GM19397 (cell line): ENCODE results near the gene NXNL1.
"Not testable (repeated sequence)": the region's sequence is repeated elsewhere in the genome, so short reads cannot be mapped to it uniquely, and the experiment has no call there.

Experiments used
- ATAC-seq: cut with Tn5 transposase; IDR thresholded peaks from one replicate; pipeline ENCODE4 v1.9.1; 2021; ENCODE audit warnings: mild to moderate bottlenecking, moderate library complexity; ENCODE audit not compliant: unreplicated experiment

Gene NXNL1

GRCh38 chr19:17487284-17488121 lies 26.8 kb upstream of the NXNL1 start:
- ATAC-seq = no peak

GRCh38 chr19:17486545-17487240 lies 26.0 kb upstream of the NXNL1 start:
- ATAC-seq = no peak

DNA sequence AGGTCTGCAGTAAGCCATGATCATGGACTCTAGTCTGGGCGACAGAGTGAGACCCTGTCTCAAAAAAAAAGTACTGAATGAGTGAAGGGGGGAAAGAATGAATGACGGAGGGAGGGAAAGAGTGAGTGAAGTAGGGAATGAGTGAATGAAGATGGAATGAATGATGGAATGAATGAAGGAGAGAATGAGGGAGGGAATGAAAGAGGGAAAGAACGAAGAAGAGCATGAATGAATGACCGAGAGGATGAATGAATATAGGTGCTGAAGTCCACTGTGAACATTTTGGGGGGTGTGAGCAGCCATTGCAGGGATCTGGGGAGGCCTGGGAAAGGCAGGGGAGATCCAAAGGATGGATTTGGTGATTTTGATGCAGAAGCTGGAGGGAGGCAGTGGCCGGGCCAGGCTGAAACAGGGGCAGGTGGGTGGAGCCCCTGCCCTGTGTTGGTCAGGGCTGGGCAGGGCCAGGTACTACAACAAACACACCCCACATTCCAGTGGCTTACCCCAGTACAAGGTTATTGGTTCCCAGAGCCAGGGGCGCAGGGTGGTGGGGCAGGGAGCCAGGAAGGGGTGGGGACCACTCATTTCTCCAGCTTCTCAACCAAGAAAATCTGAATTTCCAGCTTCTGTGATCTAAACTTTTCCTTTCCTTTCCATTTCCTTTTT lies 23.9 kb upstream of the NXNL1 start:
- ATAC-seq = no peak

DNA sequence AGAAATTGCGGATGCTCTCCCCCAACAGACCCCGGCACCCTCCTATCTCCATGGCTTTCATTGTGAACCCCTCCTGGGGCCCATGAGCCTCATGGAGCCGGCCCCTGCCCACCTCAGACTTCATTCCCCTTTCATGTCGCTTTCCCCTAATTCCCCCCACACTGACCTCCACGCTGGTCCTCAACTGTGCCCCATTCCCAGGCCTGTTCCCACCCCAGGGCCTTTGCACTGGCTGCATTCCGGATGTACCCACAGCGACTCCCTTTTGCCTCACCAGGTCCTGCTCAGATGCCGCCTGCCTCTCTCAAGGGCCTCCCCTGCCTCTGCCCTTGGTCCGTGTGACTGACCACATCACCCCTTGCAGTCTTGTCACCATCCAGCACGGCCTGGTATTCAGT lies 22.9 kb upstream of the NXNL1 start:
- no peak for ATAC-seq

- ATAC-seq = no peak
Measured at GRCh38 chr19:17482877-17483604, 22.3 kb upstream of the NXNL1 start.

GRCh38 chr19:17481986-17482385 lies 21.3 kb upstream of the NXNL1 start:
- ATAC-seq = no peak

DNA sequence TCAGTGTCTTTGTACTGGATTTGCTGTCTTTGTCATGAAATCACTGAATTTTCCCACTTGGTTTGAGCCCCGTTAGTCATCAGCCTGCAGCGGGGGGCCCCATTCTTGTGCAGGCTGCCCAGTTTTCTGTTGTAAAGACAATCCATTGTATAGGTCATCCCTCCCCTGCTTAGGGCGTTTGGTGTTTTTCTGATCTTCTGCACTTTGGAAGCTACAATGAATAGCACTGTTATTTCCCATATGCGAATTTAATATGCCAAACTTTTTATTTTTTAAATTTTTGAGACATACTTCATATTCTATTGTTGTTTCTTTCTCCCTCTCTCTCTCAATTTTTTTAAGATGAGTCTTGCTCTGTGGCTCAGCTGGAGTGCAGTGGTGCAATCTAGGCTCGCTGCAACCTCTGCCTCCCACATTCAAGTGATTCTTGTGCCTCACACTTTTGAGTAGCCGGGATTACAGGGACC lies 18.6 kb upstream of the NXNL1 start:
- no peak for ATAC-seq

DNA sequence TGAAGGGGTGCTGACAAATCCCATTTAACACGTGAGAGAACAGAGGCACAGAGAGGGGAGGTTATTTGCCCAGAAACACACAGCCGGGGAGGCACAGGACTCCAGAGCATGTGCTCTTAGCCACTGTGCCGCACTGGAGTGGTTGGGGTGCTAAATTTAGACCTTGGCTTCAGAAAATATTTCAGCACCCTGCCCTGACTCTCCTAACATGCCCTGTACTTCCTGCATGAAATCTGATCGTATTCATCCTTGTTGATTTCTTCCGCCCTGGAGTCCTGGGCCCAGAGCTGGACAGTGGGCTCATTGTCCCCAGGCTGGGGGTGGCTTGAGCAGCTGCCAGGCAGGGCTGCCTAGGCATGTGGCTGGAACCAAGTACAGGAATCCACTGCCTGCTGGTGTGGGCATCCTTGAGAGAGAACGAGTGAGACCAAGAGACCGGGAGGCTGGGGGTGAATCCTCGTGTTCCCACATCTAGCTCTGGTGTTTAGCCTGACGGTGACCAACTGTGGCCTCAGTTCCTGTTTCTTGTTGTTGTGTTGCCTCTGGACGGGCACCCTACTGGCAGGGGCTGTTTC lies 14.9 kb upstream of the NXNL1 start:
- ATAC-seq = no peak

DNA sequence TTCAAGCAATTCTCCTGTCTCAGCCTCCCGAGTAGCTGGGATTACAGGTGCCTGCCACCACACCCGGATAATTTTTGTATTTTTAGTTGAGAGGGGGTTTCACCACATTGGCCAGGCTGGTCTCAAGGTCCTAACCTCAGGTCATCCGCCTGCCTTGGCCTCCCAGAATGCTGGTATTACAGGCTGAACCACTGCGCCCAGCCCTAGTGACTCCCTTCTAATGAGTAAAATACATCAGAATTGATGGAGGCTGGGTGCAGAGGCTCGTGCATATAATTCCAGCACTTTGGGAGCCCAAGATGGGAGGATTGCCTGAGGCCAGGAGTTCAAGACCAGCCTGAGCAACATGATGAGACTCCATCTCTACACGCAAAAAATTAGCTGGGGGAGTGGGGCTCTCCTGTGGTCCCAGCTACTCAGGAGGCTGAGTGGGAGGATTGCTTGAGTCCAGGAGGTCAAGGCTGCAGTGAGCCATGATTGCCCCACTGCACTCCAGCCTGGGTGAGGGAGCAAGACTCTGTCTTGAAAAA lies 14.3 kb upstream of the NXNL1 start:
- ATAC-seq = not testable (repeated sequence)

GRCh38 chr19:17473041-17473440 lies 12.3 kb upstream of the NXNL1 start:
- ATAC-seq = no peak

- no peak for ATAC-seq
Measured at GRCh38 chr19:17471410-17472125, 10.8 kb upstream of the NXNL1 start.

DNA sequence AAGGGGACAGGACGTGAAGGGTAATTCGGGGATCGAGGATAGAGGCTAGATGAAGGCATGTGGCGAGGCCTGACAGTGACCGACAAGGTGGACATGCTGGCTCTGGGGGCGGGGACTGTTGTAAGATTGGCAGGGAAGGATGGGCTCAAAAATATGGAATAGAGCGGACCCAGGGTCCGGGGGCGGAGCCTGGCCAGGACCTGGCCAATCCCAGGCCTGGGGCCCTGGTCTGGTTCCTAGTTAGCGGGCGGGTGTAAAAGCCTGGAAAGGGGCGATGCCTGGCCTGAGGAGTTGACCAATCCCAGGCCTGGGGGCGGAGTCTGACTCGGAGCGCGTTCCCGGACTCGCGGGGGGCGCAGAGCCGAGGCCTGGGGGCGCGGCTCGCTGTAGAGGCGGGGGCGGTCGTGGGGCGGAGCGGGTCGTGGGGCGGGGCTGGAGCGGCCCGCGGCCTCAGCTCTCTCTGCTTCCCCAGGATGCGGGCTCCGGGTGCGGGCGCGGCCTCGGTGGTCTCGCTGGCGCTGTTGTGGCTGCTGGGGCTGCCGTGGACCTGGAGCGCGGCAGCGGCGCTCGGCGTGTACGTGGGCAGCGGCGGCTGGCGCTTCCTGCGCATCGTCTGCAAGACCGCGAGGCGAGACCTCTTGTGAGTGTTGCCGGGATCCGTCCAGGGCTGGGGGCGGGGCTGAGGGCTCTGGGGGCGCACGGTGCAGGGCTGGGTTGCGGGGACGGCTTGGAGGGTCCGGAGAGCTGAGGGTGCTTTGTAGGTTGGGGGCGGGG lies 9.5 kb upstream of the NXNL1 start, which contains the start of gene SLC27A1:
Gene SLC27A1, plus strand, starts transcription at position 457 of the 774 bp plus-strand sequence. Its CDS starts 17 bp downstream, at position 474.
- ATAC-seq = peak; percentile 77

- ATAC-seq = peak; percentile 51
Measured at GRCh38 chr19:17469481-17470067, 8.8 kb upstream of the NXNL1 start.

DNA sequence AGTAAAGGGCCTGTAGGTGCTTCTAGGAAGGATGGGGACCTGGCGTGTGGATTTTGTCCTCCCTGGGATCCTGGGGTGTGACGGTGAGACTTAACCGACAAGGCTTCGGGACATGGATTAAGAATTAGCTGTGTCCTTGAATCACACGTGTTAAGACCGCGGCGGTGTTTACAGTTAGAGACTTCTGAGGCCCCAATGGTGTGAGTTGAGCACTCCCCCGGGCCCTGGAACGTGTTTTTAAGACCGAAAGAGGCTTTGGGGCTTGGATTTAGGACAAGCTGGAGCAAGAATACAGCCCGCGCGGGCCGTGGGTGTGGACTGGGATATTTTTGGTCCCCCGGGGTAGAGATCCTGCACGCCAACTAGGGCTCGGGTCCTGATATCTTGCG lies 8.4 kb upstream of the NXNL1 start:
- ATAC-seq = no peak

DNA sequence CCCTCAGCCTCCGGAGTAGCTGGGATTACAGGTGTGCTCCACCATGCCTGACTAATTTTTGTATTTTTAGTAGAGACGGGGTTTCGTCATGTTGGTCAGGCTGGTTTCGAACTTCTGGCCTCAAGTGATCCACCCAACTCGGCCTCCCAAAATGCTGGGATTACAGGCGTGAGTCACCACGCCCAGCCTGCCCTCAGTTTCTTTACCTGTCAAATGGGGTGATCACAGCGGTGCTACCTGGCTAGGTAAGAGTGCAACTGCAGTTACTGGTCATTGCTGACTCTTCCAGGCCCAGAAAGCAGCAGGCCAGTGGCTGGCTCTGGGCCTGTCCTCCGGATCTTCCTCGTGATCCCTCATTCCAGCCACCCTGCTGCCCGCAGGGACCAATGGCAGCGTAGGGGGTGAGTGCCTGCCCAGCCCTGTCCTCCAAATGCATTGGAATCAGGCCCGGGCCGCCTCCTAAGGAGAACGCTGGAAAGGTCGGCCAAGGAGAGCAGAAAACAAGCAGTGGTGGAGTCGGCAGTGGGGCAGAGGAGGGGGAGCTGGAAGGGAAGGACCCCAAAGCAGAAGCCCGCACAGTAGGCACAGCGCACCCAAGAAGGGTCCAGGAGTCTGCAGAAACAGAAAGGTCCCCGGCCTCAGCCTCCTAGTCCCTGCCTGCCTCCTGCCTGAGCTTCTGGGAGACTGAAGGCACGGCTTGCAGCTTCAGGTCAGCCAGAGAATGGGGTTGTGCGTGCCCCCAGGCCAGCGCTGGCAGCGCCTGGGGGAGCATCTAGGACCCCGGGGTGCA lies 7.8 kb upstream of the NXNL1 start:
- no peak for ATAC-seq

DNA sequence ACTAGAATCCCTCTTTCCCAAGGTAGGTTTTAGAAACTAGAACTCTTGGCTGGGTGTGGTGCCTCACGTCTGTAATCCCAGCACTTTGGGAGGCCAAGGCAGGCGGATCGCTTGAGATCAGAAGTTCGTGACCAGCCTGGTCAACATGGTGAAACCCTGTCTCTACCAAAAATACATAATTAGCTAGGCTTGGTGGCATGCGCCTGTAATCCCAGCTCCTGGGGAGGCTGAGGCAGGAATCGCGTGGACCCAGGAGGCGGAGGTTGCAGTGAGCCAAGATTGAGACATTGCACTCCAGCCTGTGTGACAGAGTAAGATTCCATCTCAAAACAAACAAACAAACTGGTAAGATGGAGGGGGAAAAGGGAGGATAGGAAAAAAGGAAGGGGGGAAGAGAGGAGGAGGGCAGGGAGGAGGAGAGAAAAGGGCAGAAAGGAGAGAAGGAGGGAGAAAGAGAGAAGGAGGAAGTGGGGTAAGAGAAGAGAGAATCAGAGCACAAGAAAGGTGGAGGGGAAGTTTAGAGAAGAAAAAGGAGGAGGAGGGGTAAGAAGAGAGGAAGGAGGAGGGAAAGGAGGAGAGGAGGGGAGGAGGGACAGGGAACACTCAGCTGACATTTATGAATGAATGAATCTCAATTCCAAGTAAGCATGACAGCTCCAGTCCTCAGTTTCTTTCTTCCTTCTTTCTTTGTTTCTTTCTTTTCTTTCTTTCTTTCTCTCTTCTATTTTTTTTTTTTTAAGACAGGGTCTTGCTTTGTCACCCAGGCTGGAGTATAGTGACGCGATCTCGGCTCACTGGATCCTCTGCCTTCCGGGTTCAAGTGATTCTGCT lies 7.0 kb upstream of the NXNL1 start:
- ATAC-seq = no peak

- ATAC-seq = no peak
Measured at GRCh38 chr19:17466487-17466850, 5.7 kb upstream of the NXNL1 start.
